IMR-90 (cell line): ENCODE data around the gene GPR107. TPM values are rescaled to one million over a fixed set of nuclear protein-coding genes. Genes with fewer than 3 reads are reported as not detected.

Source experiments
- ATAC-seq: fragments of 200-7000 bp; cut with Tn5 transposase; 2 replicates; pipeline ENCODE4 v1.9.1; 2020; ENCODE audit warnings: low read depth, mild to moderate bottlenecking, moderate library complexity
- BruUV-seq: library from RNA; stranded (reverse); fragments of 400-500 nt; replicated peaks from 2 replicates; lab custom pipeline; 2021; lab: Mats Ljungman, UMichigan
- CTCF ChIA-PET: fragments of 300-600 bp; formaldehyde crosslinking; extraction: SDS; loops from one replicate; lab custom pipeline; 2021; ENCODE audit warnings: antibody characterized with exemption; lab: Yijun Ruan, JAX
- POLR2A ChIA-PET: fragments of 300-600 bp; sonication (Branson Sonifier 250); formaldehyde crosslinking; loops from one replicate; lab custom pipeline; 2022; ENCODE audit warnings: antibody characterized with exemption; ENCODE audit not compliant: unreplicated experiment; lab: Charles Lee
- DNase-seq: peaks from one replicate; pipeline ENCODE4 v3.0.0; 2013
- H2AFZ ChIP-seq: replicated peaks from 2 replicates; pipeline ENCODE3; 2013; ENCODE audit warnings: low read length, mild to moderate bottlenecking; ENCODE audit not compliant: poor library complexity
- H2AK5ac ChIP-seq: 2 replicates; pipeline ENCODE4 v1.6.1; 2013; ENCODE audit warnings: low read depth, low read length, inconsistent platforms
- H2AK9ac ChIP-seq: replicated peaks from 2 replicates; pipeline ENCODE3; 2013; ENCODE audit warnings: mild to moderate bottlenecking, low read depth, low read length, moderate library complexity; ENCODE audit not compliant: poor library complexity
- H2BK120ac ChIP-seq: 2 replicates; pipeline ENCODE4 v1.6.1; 2013; ENCODE audit warnings: low read depth, low read length, inconsistent platforms
- H2BK15ac ChIP-seq: 3 replicates; pipeline ENCODE4 v1.6.1; 2013; ENCODE audit warnings: low read depth, low read length, inconsistent platforms
- H2BK20ac ChIP-seq: 2 replicates; pipeline ENCODE4 v1.6.1; 2013; ENCODE audit warnings: low read depth, mild to moderate bottlenecking, inconsistent platforms, low read length, moderate library complexity
- H2BK5ac ChIP-seq: 2 replicates; pipeline ENCODE4 v1.6.1; 2013; ENCODE audit warnings: mild to moderate bottlenecking, low read depth, low read length, inconsistent platforms; ENCODE audit not compliant: poor library complexity, severe bottlenecking
- H3K14ac ChIP-seq: replicated peaks from 2 replicates; pipeline ENCODE4 v1.6.1; 2013; ENCODE audit warnings: low read depth, low read length, inconsistent platforms
- H3K18ac ChIP-seq: 2 replicates; pipeline ENCODE4 v1.6.1; 2013; ENCODE audit warnings: low read depth, low read length, control low read depth
- H3K23ac ChIP-seq: 2 replicates; pipeline ENCODE4 v1.6.1; 2013; ENCODE audit warnings: low read depth, low read length, inconsistent platforms
- H3K27ac ChIP-seq: 2 replicates; pipeline ENCODE4 v1.5.1; 2013; ENCODE audit warnings: mild to moderate bottlenecking, control low read depth, low read length; ENCODE audit not compliant: insufficient read depth
- H3K27me3 ChIP-seq: 2 replicates; pipeline ENCODE4 v1.6.1; 2013; ENCODE audit warnings: low read length; ENCODE audit not compliant: control insufficient read depth, insufficient read depth
- H3K36me3 ChIP-seq: 2 replicates; pipeline ENCODE4 v1.6.1; 2013; ENCODE audit warnings: low read length, mixed read lengths; ENCODE audit not compliant: control insufficient read depth, insufficient read depth
- H3K4ac ChIP-seq: 2 replicates; pipeline ENCODE4 v1.6.1; 2013; ENCODE audit warnings: low read depth, low read length, inconsistent platforms
- H3K4me1 ChIP-seq: 2 replicates; pipeline ENCODE4 v1.6.1; 2013; ENCODE audit warnings: low read length, mixed read lengths; ENCODE audit not compliant: control insufficient read depth, insufficient read depth
- H3K4me2 ChIP-seq: 2 replicates; pipeline ENCODE4 v1.6.1; 2013; ENCODE audit warnings: low read depth, mild to moderate bottlenecking, control low read depth, low read length, moderate library complexity
- H3K4me3 ChIP-seq: 2 replicates; pipeline ENCODE4 v1.5.1; 2013; ENCODE audit warnings: low read depth, mild to moderate bottlenecking, control low read depth, low read length, moderate library complexity; ENCODE audit not compliant: insufficient read depth
- H3K56ac ChIP-seq: 2 replicates; pipeline ENCODE4 v1.6.1; 2013; ENCODE audit warnings: low read length, inconsistent platforms; ENCODE audit not compliant: insufficient read depth; ENCODE audit errors: extremely low read depth
- H3K79me1 ChIP-seq, 2 experiments: 2 replicates each; pipeline ENCODE4 v1.6.1; 2013; ENCODE audit warnings: low read length in 2 of 2, inconsistent platforms in 1 of 2, low read depth in 1 of 2
- H3K9ac ChIP-seq: 2 replicates; pipeline ENCODE4 v1.6.1; 2013; ENCODE audit warnings: low read depth, low read length, control low read depth
- H3K9me1 ChIP-seq: 2 replicates; pipeline ENCODE4 v1.6.1; 2013; ENCODE audit warnings: low read length, inconsistent platforms; ENCODE audit not compliant: insufficient read depth
- H3K9me3 ChIP-seq: 2 replicates; pipeline ENCODE4 v1.6.1; 2013; ENCODE audit warnings: low read length; ENCODE audit not compliant: control insufficient read depth, insufficient read depth
- H4K20me1 ChIP-seq: 2 replicates; pipeline ENCODE4 v1.6.1; 2013; ENCODE audit warnings: low read length, inconsistent platforms; ENCODE audit not compliant: insufficient read depth
- H4K5ac ChIP-seq: 2 replicates; pipeline ENCODE4 v1.6.1; 2013; ENCODE audit warnings: mild to moderate bottlenecking, low read depth, low read length, control low read depth
- H4K8ac ChIP-seq, 2 experiments: 2 replicates each; pipeline ENCODE4 v1.6.1; 2013; ENCODE audit warnings: low read depth in 2 of 2, low read length in 2 of 2, control low read depth in 1 of 2, inconsistent platforms in 1 of 2
- H4K91ac ChIP-seq: 2 replicates; pipeline ENCODE4 v1.6.1; 2013; ENCODE audit warnings: low read depth, low read length, inconsistent platforms; ENCODE audit not compliant: insufficient read depth
- BHLHE40 ChIP-seq: fragments of 150-350 bp; IDR thresholded peaks from 2 replicates; pipeline ENCODE4 v1.6.1; 2016; ENCODE audit warnings: mild to moderate bottlenecking, low read depth, low read length
- CHD1 ChIP-seq: IDR thresholded peaks from 2 replicates; pipeline ENCODE4 v1.6.1; 2012; ENCODE audit warnings: low read depth, low read length, improper control_type of control experiment
- ELK1 ChIP-seq: fragments of 150-350 bp; IDR thresholded peaks from 2 replicates; pipeline ENCODE4 v1.6.1; 2016; ENCODE audit warnings: low read depth, mild to moderate bottlenecking, low read length, moderate library complexity, borderline replicate concordance
- FOS ChIP-seq: fragments of 150-350 bp; IDR thresholded peaks from 2 replicates; pipeline ENCODE4 v1.6.1; 2016; ENCODE audit warnings: low read depth, low read length
- MAFK ChIP-seq: IDR thresholded peaks from 2 replicates; pipeline ENCODE4 v1.6.1; 2012; ENCODE audit warnings: low read depth, low read length, improper control_type of control experiment
- MAZ ChIP-seq: IDR thresholded peaks from 2 replicates; pipeline ENCODE4 v1.6.1; 2012; ENCODE audit warnings: low read depth, mild to moderate bottlenecking, low read length, improper control_type of control experiment, moderate library complexity, borderline replicate concordance
- MXI1 ChIP-seq: IDR thresholded peaks from 2 replicates; pipeline ENCODE4 v1.6.1; 2012; ENCODE audit warnings: low read depth, mild to moderate bottlenecking, low read length, moderate library complexity, borderline replicate concordance
- NFE2L2 ChIP-seq: fragments of 150-350 bp; IDR thresholded peaks from 2 replicates; pipeline ENCODE4 v1.6.1; 2016; ENCODE audit warnings: low read depth, mild to moderate bottlenecking, low read length
- POLR2A ChIP-seq: IDR thresholded peaks from 2 replicates; pipeline ENCODE4 v1.6.1; 2012; ENCODE audit warnings: mild to moderate bottlenecking, low read depth, low read length
- RAD21 ChIP-seq: IDR thresholded peaks from 2 replicates; pipeline ENCODE4 v1.6.1; 2012; ENCODE audit warnings: low read length, improper control_type of control experiment
- RCOR1 ChIP-seq: IDR thresholded peaks from 2 replicates; pipeline ENCODE4 v1.6.1; 2012; ENCODE audit warnings: mild to moderate bottlenecking, low read length, improper control_type of control experiment; ENCODE audit not compliant: insufficient replicate concordance
- RFX5 ChIP-seq: IDR thresholded peaks from 2 replicates; pipeline ENCODE4 v1.8.0; 2012; ENCODE audit warnings: low read depth, mild to moderate bottlenecking, low read length, moderate library complexity
- SMC3 ChIP-seq: fragments of 150-350 bp; IDR thresholded peaks from 2 replicates; pipeline ENCODE4 v1.6.1; 2016; ENCODE audit warnings: low read depth, mild to moderate bottlenecking, antibody characterized with exemption, low read length, moderate library complexity
- WGBS, 2 experiments: methylation state at CpG; one replicate each; pipeline versions ENCODE4 v1.1.5 to v1.1.7; 2013; ENCODE audit warnings: missing lambda C conversion rate in 2 of 2; ENCODE audit not compliant: insufficient read length in 1 of 2; ENCODE audit errors: extremely low coverage in 2 of 2; 5-methylcytosine and 5-hydroxymethylcytosine counted together
- dilution Hi-C: fragments of 300-500 bp; cut with HindIII; formaldehyde crosslinking; loops from one replicate; pipeline ENCODE4 v1.14.3; 2018; ENCODE audit warnings: low sequenced_read_pairs; ENCODE audit not compliant: unreplicated experiment
- in situ Hi-C: fragments of 300-500 bp; cut with MboI; formaldehyde crosslinking; loops from 3 replicates; pipeline ENCODE4 v1.14.3; 2019; ENCODE audit warnings: low sequenced_read_pairs, inconsistent platforms, mixed read lengths
- intact Hi-C: fragments of 100-400 bp; cut with micrococcal nuclease; formaldehyde crosslinking; loops from 2 replicates; pipeline ENCODE4 v1.10.0; 2022
- polyA plus RNA-seq, 3 experiments: library from polyadenylated mRNA; depleted of rRNA; stranded (reverse); fragments of >200 nt; gene quantifications; 2 replicates each; pipeline ENCODE4 v1.2.3, GENCODE V29; 2012; ENCODE audit warnings: low replicate concordance in 1 of 3
- total RNA-seq: library from RNA; depleted of rRNA; stranded (reverse); fragments of >200 nt; gene quantifications from 2 replicates; pipeline ENCODE4 v1.2.3, GENCODE V29; 2012
- TF ChIP-seq, protein P1 (sequence below): fragments of 150-350 bp; IDR thresholded peaks from 2 replicates; pipeline ENCODE4 v1.6.1; 2017; ENCODE audit warnings: mild to moderate bottlenecking, antibody characterized with exemption, low read length, low read depth
- TF ChIP-seq, protein P2 (sequence below): conservative IDR thresholded peaks from 2 replicates; pipeline ENCODE4 v1.5.1; 2012; ENCODE audit warnings: mild to moderate bottlenecking, low read depth, low read length, improper control_type of control experiment

GPR107 gene
- total and polyA plus RNA-seq, 2 of the 4 experiments (the other 2 are of a cell fraction) = 16.7 to 21.6 TPM

GRCh38 chr9:130137081-130137640 lies 83.5 kb downstream of the GPR107 start:
- in situ Hi-C loops (no loop called here), dilution Hi-C loops (no loop called here)
- no peak for ATAC-seq

More at GRCh38 chr9:130137081-130137640, 83.5 kb downstream of the GPR107 start:
- H3K79me1 ChIP-seq = peaks cover 0 to 23% of the 10 kb centered on the region in 2 experiments
- H3K56ac ChIP-seq = peak overlapping the region; percentile 63; the same call in 1 of the 2 replicates
- peak overlapping the region; percentile 64; the same call in 1 of the 3 replicates for H2BK15ac ChIP-seq
- H2AFZ ChIP-seq = peak overlapping the region; percentile 28
- POLR2A ChIA-PET = no interaction called here
- peak overlapping the region; percentile 33; the same call in 1 of the 2 replicates for H3K9ac ChIP-seq
- H3K23ac ChIP-seq = peak overlapping the region; percentile 47; the same call in 1 of the 2 replicates
- CTCF ChIA-PET = no interaction called here
- no peaks in the 10 kb centered on the region for H3K27me3 ChIP-seq
- H3K4me1 ChIP-seq = peaks cover 17% of the 10 kb centered on the region
- peaks cover 10% of the 10 kb centered on the region for H3K36me3 ChIP-seq
- H2BK20ac ChIP-seq = peak overlapping the region; percentile 38
- no peaks in the 10 kb centered on the region for H3K9me3 ChIP-seq
- peaks cover 24% of the 10 kb centered on the region for H3K9me1 ChIP-seq
- peak overlapping the region; percentile 89 for H2BK120ac ChIP-seq
- intact Hi-C loops = no loop called here
- H2AK9ac ChIP-seq = peak overlapping the region; percentile 43
- peak overlapping the region; percentile 51 for H3K18ac ChIP-seq
- H3K4ac ChIP-seq = peak overlapping the region; percentile 93
- H2BK5ac ChIP-seq = peak overlapping the region; percentile 88
- no TSS peak for BruUV-seq
- peak overlapping the region; percentile 3 for H3K27ac ChIP-seq
- no peak overlapping the region for H3K4me3 ChIP-seq
- peak overlapping the region; percentile 62 for H4K91ac ChIP-seq
- no peak for TF ChIP-seq BHLHE40
- no peak for TF ChIP-seq POLR2A
- no peak for TF ChIP-seq ELK1
- TF ChIP-seq MXI1 = no peak
- no peak for TF ChIP-seq MAZ
- TF ChIP-seq NFE2L2 = no peak
- TF ChIP-seq, protein P1, sequence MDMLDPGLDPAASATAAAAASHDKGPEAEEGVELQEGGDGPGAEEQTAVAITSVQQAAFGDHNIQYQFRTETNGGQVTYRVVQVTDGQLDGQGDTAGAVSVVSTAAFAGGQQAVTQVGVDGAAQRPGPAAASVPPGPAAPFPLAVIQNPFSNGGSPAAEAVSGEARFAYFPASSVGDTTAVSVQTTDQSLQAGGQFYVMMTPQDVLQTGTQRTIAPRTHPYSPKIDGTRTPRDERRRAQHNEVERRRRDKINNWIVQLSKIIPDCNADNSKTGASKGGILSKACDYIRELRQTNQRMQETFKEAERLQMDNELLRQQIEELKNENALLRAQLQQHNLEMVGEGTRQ = no peak
- no peak for TF ChIP-seq MAFK
- no peak for TF ChIP-seq CHD1
- TF ChIP-seq SMC3 = no peak
- no peak for TF ChIP-seq RFX5
- TF ChIP-seq RCOR1 = no peak
- TF ChIP-seq FOS = no peak
- TF ChIP-seq RAD21 = no peak
- TF ChIP-seq, protein P2, sequence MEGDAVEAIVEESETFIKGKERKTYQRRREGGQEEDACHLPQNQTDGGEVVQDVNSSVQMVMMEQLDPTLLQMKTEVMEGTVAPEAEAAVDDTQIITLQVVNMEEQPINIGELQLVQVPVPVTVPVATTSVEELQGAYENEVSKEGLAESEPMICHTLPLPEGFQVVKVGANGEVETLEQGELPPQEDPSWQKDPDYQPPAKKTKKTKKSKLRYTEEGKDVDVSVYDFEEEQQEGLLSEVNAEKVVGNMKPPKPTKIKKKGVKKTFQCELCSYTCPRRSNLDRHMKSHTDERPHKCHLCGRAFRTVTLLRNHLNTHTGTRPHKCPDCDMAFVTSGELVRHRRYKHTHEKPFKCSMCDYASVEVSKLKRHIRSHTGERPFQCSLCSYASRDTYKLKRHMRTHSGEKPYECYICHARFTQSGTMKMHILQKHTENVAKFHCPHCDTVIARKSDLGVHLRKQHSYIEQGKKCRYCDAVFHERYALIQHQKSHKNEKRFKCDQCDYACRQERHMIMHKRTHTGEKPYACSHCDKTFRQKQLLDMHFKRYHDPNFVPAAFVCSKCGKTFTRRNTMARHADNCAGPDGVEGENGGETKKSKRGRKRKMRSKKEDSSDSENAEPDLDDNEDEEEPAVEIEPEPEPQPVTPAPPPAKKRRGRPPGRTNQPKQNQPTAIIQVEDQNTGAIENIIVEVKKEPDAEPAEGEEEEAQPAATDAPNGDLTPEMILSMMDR = no peak
- H4K20me1 ChIP-seq = peaks cover 4% of the 10 kb centered on the region; the same call in 1 of the 2 replicates
- H2AK5ac ChIP-seq = peak overlapping the region; percentile 95
- peak overlapping the region; percentile 70 for H4K5ac ChIP-seq
- WGBS, 2 experiments = 96% methylated on average over 6 of the region's 15 CpGs; no CpG with 5 or more reads in 1 of the 2 experiments
- H4K8ac ChIP-seq = peak overlapping the region; percentile 29 to 78; a peak in 3 of 4 replicates
- peak overlapping the region; percentile 97 for H3K14ac ChIP-seq
- H3K4me2 ChIP-seq = no peak overlapping the region
- no peak for DNase-seq
